GM21390 (cell line): Measurements from ENCODE around the gene ITIH4.
"Not testable (repeated sequence)": the region's sequence is repeated elsewhere in the genome, so short reads cannot be mapped to it uniquely, and the experiment has no call there.

ENCODE experiments used
- ATAC-seq: cut with Tn5 transposase; IDR thresholded peaks from one replicate; pipeline ENCODE4 v1.9.1; 2021; ENCODE audit not compliant: unreplicated experiment

Gene ITIH4

GRCh38 chr3:52787246-52787645 is 43.2 kb downstream of the ITIH4 start:
- no peak for ATAC-seq

GRCh38 chr3:52786330-52787215 is 43.9 kb downstream of the ITIH4 start:
- no peak for ATAC-seq

- no peak for ATAC-seq
Measured at GRCh38 chr3:52784931-52785590, 45.4 kb downstream of the ITIH4 start.

GRCh38 chr3:52784021-52784621 is 46.4 kb downstream of the ITIH4 start:
- no peak for ATAC-seq

- no peak for ATAC-seq
Measured at GRCh38 chr3:52783211-52783555, 47.3 kb downstream of the ITIH4 start.

- no peak for ATAC-seq
Measured at GRCh38 chr3:52782412-52783210, 47.9 kb downstream of the ITIH4 start.

GRCh38 chr3:52781741-52782140 is 48.7 kb downstream of the ITIH4 start:
- ATAC-seq = no peak

GRCh38 chr3:52779837-52780585 is 50.5 kb downstream of the ITIH4 start:
- ATAC-seq = no peak

GRCh38 chr3:52779011-52779836 is 51.2 kb downstream of the ITIH4 start:
- ATAC-seq = peak; percentile 64

- no peak for ATAC-seq
Measured at GRCh38 chr3:52777959-52778805, 52.3 kb downstream of the ITIH4 start.

- no peak for ATAC-seq
Measured at GRCh38 chr3:52777127-52777958, 53.1 kb downstream of the ITIH4 start, which contains the start of gene ITIH1. TSS of gene ITIH1 (plus strand) at chr3:52777599. CDS start at chr3:52777616, 17 bp downstream.

- ATAC-seq = not testable (repeated sequence)
Measured at GRCh38 chr3:52776486-52776885, 54.0 kb downstream of the ITIH4 start.

GRCh38 chr3:52775877-52776276 is 54.6 kb downstream of the ITIH4 start:
- ATAC-seq = no peak

GRCh38 chr3:52774901-52775864 is 55.3 kb downstream of the ITIH4 start:
- ATAC-seq = no peak

GRCh38 chr3:52774066-52774713 is 56.3 kb downstream of the ITIH4 start:
- no peak for ATAC-seq
